ENCODE results near the gene RASA4.
"Not testable (repeated sequence)": the region's sequence is repeated elsewhere in the genome, so short reads cannot be mapped to it uniquely, and the experiment has no call there.

GRCh38 chr7:102578486-102578885 lies 38.1 kb downstream of the RASA4 start:
- not testable (repeated sequence) for TF ChIP-seq CTCF (conservative IDR thresholded peaks at IDR 0.05); ZFX (IDR thresholded peaks at IDR 0.05)

Data from C4-2B (cell line).